Neural cell (in vitro differentiated cells): ENCODE measurements around the gene GPR84. TPM values are rescaled to one million over a fixed set of nuclear protein-coding genes. Genes with fewer than 3 reads are reported as not detected.

Experiments
- H2AFZ ChIP-seq: fragments of 200-600, 300-800 bp; sonication (generic), shearing (Covaris generic); 2 replicates; pipeline ENCODE4 v1.6.0; 2014; ENCODE audit warnings: low read depth, mild to moderate bottlenecking, antibody characterized with exemption, low read length, moderate library complexity
- H3F3A ChIP-seq: fragments of 200-600 bp; shearing (Covaris generic); 2 replicates; pipeline ENCODE4 v1.6.1; 2016; ENCODE audit warnings: mild to moderate bottlenecking, moderate library complexity, mixed read lengths, antibody characterized with exemption, low read length; ENCODE audit not compliant: insufficient read depth, poor library complexity, severe bottlenecking
- H3K27ac ChIP-seq: fragments of 200-600, 300-800 bp; sonication (generic), shearing (Covaris generic); 2 replicates; pipeline ENCODE4 v1.5.1; 2014; ENCODE audit warnings: mild to moderate bottlenecking, low read length, moderate library complexity
- H3K27me3 ChIP-seq: fragments of 300-800, 200-600 bp; sonication (generic), shearing (Covaris generic); 2 replicates; pipeline ENCODE4 v1.6.0; 2014; ENCODE audit warnings: mild to moderate bottlenecking, low read depth, low read length, moderate library complexity; ENCODE audit not compliant: insufficient read depth
- H3K36me3 ChIP-seq: fragments of 300-800, 200-600 bp; sonication (generic), shearing (Covaris generic); 2 replicates; pipeline ENCODE4 v1.5.1; 2014; ENCODE audit warnings: mild to moderate bottlenecking, antibody characterized with exemption, low read length, moderate library complexity; ENCODE audit not compliant: insufficient read depth
- H3K4me2 ChIP-seq: fragments of 300-800, 200-600 bp; sonication (generic), shearing (Covaris generic); 2 replicates; pipeline ENCODE4 v1.6.0; 2014; ENCODE audit warnings: mild to moderate bottlenecking, low read length
- H3K4me3 ChIP-seq: fragments of 300-800, 200-600 bp; sonication (generic), shearing (Covaris generic); 2 replicates; pipeline ENCODE4 v1.5.1; 2014; ENCODE audit warnings: mild to moderate bottlenecking, low read length, moderate library complexity
- H3K79me2 ChIP-seq: fragments of 200-600 bp; shearing (Covaris generic); replicated peaks from 2 replicates; pipeline ENCODE4 v1.6.0; 2014; ENCODE audit warnings: mild to moderate bottlenecking, low read length, moderate library complexity; ENCODE audit not compliant: insufficient read depth
- H3K9ac ChIP-seq: fragments of 300-800, 200-600 bp; sonication (generic), shearing (Covaris generic); 2 replicates; pipeline ENCODE4 v1.6.1; 2016; ENCODE audit warnings: mild to moderate bottlenecking, low read length, mixed read lengths
- H3K9me2 ChIP-seq: fragments of 200-600 bp; shearing (Covaris generic); 2 replicates; pipeline ENCODE4 v1.6.1; 2016; ENCODE audit warnings: mild to moderate bottlenecking, low read length, mixed read lengths; ENCODE audit not compliant: insufficient read depth
- H3K9me3 ChIP-seq: fragments of 200-600, 300-800 bp; sonication (generic), shearing (Covaris generic); 2 replicates; pipeline ENCODE4 v1.6.1; 2016; ENCODE audit warnings: mild to moderate bottlenecking, mixed run types, low read length, moderate library complexity, mixed read lengths
- H4K20me1 ChIP-seq: fragments of 200-600 bp; shearing (Covaris generic); 2 replicates; pipeline ENCODE4 v1.6.1; 2016; ENCODE audit warnings: mild to moderate bottlenecking, mixed run types; ENCODE audit not compliant: insufficient read depth
- CTCF ChIP-seq: fragments of 450-650 bp; IDR thresholded peaks from 2 replicates; pipeline ENCODE4 v1.5.1; 2014; ENCODE audit warnings: antibody characterized with exemption, mild to moderate bottlenecking, moderate library complexity; ENCODE audit not compliant: poor library complexity, severe bottlenecking
- EP300 ChIP-seq: fragments of 450-650 bp; conservative IDR thresholded peaks from 2 replicates; pipeline ENCODE4 v1.6.1; 2014; ENCODE audit warnings: antibody characterized with exemption, mild to moderate bottlenecking, moderate library complexity; ENCODE audit not compliant: poor library complexity, severe bottlenecking
- EZH2 ChIP-seq: fragments of 200-600, 300-800 bp; shearing (Covaris generic), sonication (generic); IDR thresholded peaks from 2 replicates; pipeline ENCODE4 v1.6.1; 2014; ENCODE audit warnings: antibody characterized with exemption, low read length, borderline replicate concordance, mild to moderate bottlenecking; ENCODE audit not compliant: insufficient read depth, poor library complexity, severe bottlenecking
- MXI1 ChIP-seq: fragments of 450-650 bp; conservative IDR thresholded peaks from 2 replicates; pipeline ENCODE4 v1.6.1; 2014; ENCODE audit warnings: antibody characterized with exemption, mild to moderate bottlenecking; ENCODE audit not compliant: poor library complexity, severe bottlenecking
- POLR2AphosphoS5 ChIP-seq: IDR thresholded peaks from 2 replicates; pipeline ENCODE4 v1.6.1; 2012
- RAD21 ChIP-seq: fragments of 450-650 bp; conservative IDR thresholded peaks from 2 replicates; pipeline ENCODE4 v1.6.1; 2014; ENCODE audit warnings: antibody characterized with exemption, mild to moderate bottlenecking, moderate library complexity
- REST ChIP-seq: IDR thresholded peaks from 2 replicates; pipeline ENCODE4 v1.6.1; 2012; ENCODE audit warnings: borderline replicate concordance
- SMC3 ChIP-seq: fragments of 450-650 bp; conservative IDR thresholded peaks from 2 replicates; pipeline ENCODE4 v1.6.1; 2014; ENCODE audit warnings: antibody characterized with exemption, mild to moderate bottlenecking, moderate library complexity; ENCODE audit not compliant: poor library complexity
- TAF1 ChIP-seq: IDR thresholded peaks from 2 replicates; pipeline ENCODE4 v1.6.1; 2012; ENCODE audit warnings: low read depth
- polyA plus RNA-seq: library from polyadenylated mRNA; depleted of rRNA; stranded (reverse); fragments of >200 nt; gene quantifications from 2 replicates; pipeline ENCODE4 v1.2.3, GENCODE V29; 2014

The GPR84 gene
- polyA plus RNA-seq, 1 donor from 2014 or later: not detected

- TF ChIP-seq SMC3 (no peak), EP300 (no peak), TAF1 (no peak), RAD21 (no peak), POLR2AphosphoS5 (no peak), EZH2 (no peak), MXI1 (no peak), REST (no peak), CTCF (no peak)
- Histone ChIP-seq H3K9me2 (no peaks in the 10 kb centered on the region), H3K79me2 (no peaks in the 10 kb centered on the region), H3K4me3 (peak overlapping the region; percentile 54), H3K9me3 (no peaks in the 10 kb centered on the region), H3K4me2 (no peak overlapping the region), H3K27ac (peak overlapping the region; percentile 81), H3K36me3 (peaks cover 9% of the 10 kb centered on the region), H3K27me3 (no peaks in the 10 kb centered on the region), H3F3A (no peaks in the 10 kb centered on the region), H4K20me1 (no peaks in the 10 kb centered on the region), H3K9ac (peak overlapping the region; percentile 52), H2AFZ (no peak overlapping the region)
Observed at GRCh38 chr12:54340846-54341245, 23.4 kb downstream of the GPR84 start.

GRCh38 chr12:54338698-54339296, 25.5 kb downstream of the GPR84 start:
- H3F3A ChIP-seq: no peaks in the 10 kb centered on the region
- TF ChIP-seq MXI1: no peak
- TF ChIP-seq CTCF: no peak
- no peak for TF ChIP-seq TAF1
- no peak for TF ChIP-seq EP300
- TF ChIP-seq RAD21: no peak
- no peak for TF ChIP-seq SMC3
- TF ChIP-seq POLR2AphosphoS5: no peak
- TF ChIP-seq REST: no peak
- TF ChIP-seq EZH2: no peak
- no peak overlapping the region for H3K4me2 ChIP-seq
- no peaks in the 10 kb centered on the region for H3K27me3 ChIP-seq
- H3K4me3 ChIP-seq: no peak overlapping the region
- peaks cover 8% of the 10 kb centered on the region for H3K36me3 ChIP-seq
- no peaks in the 10 kb centered on the region for H3K9me2 ChIP-seq
- no peak overlapping the region for H3K9ac ChIP-seq
- no peak overlapping the region for H3K27ac ChIP-seq
- H2AFZ ChIP-seq: no peak overlapping the region
- H4K20me1 ChIP-seq: no peaks in the 10 kb centered on the region
- H3K9me3 ChIP-seq: no peaks in the 10 kb centered on the region
- no peaks in the 10 kb centered on the region for H3K79me2 ChIP-seq
